Measurements from ENCODE around the gene HBP1. TPM values are rescaled to one million over a fixed set of nuclear protein-coding genes. Genes with fewer than 3 reads are reported as not detected.

The HBP1 gene
- total RNA-seq, 1 experiment from 2014 or later, result 30.2 TPM

DNA sequence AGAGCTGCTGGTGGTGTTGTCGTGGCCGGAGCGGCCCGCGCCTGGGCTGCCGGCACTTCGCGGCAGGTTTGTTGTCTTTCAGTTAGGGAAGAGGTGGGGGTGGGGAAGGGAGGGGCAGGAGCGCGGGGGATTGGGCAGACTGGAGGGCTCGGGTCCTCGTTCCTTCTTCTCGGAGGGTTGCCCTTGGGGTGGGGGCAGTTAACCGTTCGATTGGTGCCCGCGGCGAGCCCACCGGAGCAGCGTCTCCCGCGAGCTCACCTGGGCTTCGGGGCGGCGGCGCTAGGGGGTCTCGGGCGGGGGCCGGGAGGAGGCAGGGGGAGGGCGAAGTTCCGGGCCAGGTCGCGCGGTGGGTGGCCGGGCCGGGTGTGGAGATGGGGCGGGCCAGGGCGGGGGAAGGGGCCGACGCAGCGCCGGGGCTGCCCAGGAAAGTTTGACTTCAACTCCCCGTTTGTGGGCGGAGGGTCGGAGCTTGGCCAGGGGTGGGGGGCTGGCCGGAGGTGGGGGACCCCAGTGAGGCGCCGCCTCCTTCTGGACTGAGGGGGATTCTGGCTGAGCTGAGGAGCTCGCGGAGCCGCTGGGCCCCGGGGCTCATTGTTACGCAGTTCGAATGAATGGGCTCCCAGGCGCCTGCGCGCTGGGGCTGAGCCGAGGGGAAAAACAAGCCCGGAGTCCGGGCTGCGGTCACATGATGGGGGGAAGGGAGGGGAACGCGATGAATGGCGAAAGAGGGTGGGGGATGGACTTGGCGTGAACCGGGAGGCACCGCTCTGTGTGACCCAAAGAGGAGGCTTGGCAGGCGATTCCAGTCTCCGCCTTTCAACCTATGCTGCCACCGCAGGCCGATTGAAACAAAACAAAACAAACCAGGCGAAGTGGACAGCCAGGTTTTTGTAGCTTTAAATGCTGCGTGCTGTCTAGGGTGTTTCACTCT lies 582 bp downstream of the HBP1 start:
- Mint-ChIP-seq H3K4me3 (ENCODE audit: unreplicated experiment) (peak overlapping the region; percentile 93), H3K27ac (ENCODE audit: low read depth, unreplicated experiment) (peak overlapping the region; percentile 100), H3K4me1 (ENCODE audit: insufficient read depth, unreplicated experiment) (peaks cover 18% of the 10 kb centered on the region), H3K9me3 (ENCODE audit: unreplicated experiment) (no peaks in the 10 kb centered on the region), H3K27me3 (ENCODE audit: insufficient read depth, unreplicated experiment) (no peaks in the 10 kb centered on the region), H3K36me3 (ENCODE audit: insufficient read depth, unreplicated experiment) (peaks cover 32% of the 10 kb centered on the region)
- intact Hi-C loops (cut with micrococcal nuclease), result loop anchor here (10.0 kb wide), 1 partner anchor 1105 kb away; no protein-coding TSS in a partner anchor
- BruUV-seq (replicated peaks), result no TSS peak
- POLR2A ChIA-PET, result interaction anchor here (0.5 to 7.0 kb wide), 41 partner anchors 8 to 1402 kb away, joined by 3 to 126 read pairs (median 3); partner anchors contain the start of genes BCAP29, CBLL1, COG5 and DLD
- TF ChIP-seq, protein P1, sequence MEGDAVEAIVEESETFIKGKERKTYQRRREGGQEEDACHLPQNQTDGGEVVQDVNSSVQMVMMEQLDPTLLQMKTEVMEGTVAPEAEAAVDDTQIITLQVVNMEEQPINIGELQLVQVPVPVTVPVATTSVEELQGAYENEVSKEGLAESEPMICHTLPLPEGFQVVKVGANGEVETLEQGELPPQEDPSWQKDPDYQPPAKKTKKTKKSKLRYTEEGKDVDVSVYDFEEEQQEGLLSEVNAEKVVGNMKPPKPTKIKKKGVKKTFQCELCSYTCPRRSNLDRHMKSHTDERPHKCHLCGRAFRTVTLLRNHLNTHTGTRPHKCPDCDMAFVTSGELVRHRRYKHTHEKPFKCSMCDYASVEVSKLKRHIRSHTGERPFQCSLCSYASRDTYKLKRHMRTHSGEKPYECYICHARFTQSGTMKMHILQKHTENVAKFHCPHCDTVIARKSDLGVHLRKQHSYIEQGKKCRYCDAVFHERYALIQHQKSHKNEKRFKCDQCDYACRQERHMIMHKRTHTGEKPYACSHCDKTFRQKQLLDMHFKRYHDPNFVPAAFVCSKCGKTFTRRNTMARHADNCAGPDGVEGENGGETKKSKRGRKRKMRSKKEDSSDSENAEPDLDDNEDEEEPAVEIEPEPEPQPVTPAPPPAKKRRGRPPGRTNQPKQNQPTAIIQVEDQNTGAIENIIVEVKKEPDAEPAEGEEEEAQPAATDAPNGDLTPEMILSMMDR (IDR thresholded peaks at IDR 0.05; ENCODE audit: unreplicated experiment), result no peak
- DNase-seq (ENCODE audit: unreplicated experiment), result peak; percentile 98
- CTCF ChIA-PET, result interaction anchor here (0.6 to 9.5 kb wide), 9 partner anchors 9 to 617 kb away, joined by 3 to 99 read pairs (median 5); no protein-coding TSS in a partner anchor

DNA sequence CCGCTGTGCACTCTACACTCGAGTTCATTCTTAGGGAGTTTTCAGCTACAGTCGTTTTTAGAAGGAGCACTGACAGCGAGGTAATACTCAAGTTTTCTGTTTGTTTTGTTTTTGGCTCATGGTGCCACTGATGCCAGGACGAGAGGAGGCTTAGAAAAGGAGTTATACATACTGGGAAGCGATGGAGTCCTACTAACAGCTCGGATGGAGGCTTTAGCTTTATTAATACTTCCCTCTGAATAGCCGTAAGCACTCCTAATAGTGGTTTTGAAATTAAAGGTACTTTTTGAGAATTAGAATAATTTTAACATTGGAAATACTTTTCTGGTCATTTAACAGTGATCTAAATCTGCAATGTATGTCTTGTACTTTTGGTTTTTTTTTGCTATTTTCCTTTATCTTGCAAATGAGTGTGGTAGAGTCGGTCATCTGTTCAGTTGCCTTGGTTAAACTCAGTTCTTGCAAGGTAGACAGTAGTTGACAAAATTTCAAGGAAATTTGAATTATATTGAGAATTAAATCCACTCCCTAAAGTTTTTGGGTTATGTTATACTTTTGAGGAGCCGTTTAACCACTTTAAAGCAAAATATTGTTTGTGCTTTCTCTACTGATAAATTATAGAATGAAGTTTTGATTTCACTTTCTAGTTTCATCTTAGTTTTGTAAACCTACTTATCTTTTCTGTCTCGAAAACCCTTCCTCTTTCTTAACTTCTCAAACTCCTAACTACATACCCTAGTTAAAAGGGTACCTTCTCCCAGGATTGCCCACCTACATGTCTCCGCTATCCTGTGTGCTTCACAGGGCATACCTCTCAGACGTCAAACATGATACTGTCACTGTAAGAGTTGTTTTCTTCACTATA lies 1.5 kb downstream of the HBP1 start:
- H3K27ac Mint-ChIP-seq (ENCODE audit: low read depth, unreplicated experiment), result peak overlapping the region; percentile 100
- TSS peak; percentile 50 for BruUV-seq (replicated peaks)
- POLR2A ChIA-PET, result interaction anchor here (0.6 to 7.0 kb wide), 21 partner anchors 9 to 720 kb away, joined by 3 to 126 read pairs (median 4); partner anchors contain the start of genes BCAP29, CBLL1, COG5 and DUS4L
- H3K36me3 Mint-ChIP-seq (ENCODE audit: insufficient read depth, unreplicated experiment), result peaks cover 32% of the 10 kb centered on the region
- H3K4me1 Mint-ChIP-seq (ENCODE audit: insufficient read depth, unreplicated experiment), result peaks cover 22% of the 10 kb centered on the region
- no peaks in the 10 kb centered on the region for H3K27me3 Mint-ChIP-seq (ENCODE audit: insufficient read depth, unreplicated experiment)
- TF ChIP-seq, protein P1 (IDR thresholded peaks at IDR 0.05; ENCODE audit: unreplicated experiment), result no peak
- intact Hi-C loops (cut with micrococcal nuclease), result no loop called here
- CTCF ChIA-PET, result interaction anchor here (0.6 to 9.5 kb wide), 4 partner anchors 11 to 222 kb away, joined by 3 to 99 read pairs (median 4); no protein-coding TSS in a partner anchor
- peak overlapping the region; percentile 93 for H3K4me3 Mint-ChIP-seq (ENCODE audit: unreplicated experiment)
- DNase-seq (ENCODE audit: unreplicated experiment), result no peak
- H3K9me3 Mint-ChIP-seq (ENCODE audit: unreplicated experiment), result no peaks in the 10 kb centered on the region

DNA sequence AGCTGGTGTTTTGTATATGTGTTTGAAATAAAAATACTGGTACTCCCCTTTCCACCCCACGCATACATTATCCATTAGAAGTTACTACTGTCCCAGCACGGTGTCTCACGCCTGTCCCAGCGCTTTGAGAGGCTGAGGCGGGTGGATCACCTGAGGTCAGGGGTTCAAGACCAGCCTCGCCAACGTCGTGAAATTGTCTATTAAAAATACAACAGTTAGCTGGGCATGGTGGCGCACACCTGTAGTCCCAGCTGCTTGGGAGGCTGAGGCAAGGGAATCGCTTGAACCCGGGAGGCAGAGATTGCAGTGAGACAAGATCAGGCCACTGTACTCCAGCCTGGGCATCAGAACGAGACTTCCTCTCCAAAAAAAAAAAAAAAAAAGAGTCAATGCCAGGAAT lies 2.7 kb downstream of the HBP1 start:
- Mint-ChIP-seq H3K9me3 (ENCODE audit: unreplicated experiment) (no peaks in the 10 kb centered on the region), H3K4me3 (ENCODE audit: unreplicated experiment) (no peak overlapping the region), H3K27me3 (ENCODE audit: insufficient read depth, unreplicated experiment) (no peaks in the 10 kb centered on the region), H3K4me1 (ENCODE audit: insufficient read depth, unreplicated experiment) (peaks cover 22% of the 10 kb centered on the region), H3K36me3 (ENCODE audit: insufficient read depth, unreplicated experiment) (peaks cover 40% of the 10 kb centered on the region), H3K27ac (ENCODE audit: low read depth, unreplicated experiment) (no peak overlapping the region)
- no TSS peak for BruUV-seq (replicated peaks)
- ChIA-PET POLR2A (interaction anchor here (0.6 to 6.5 kb wide), 3 partner anchors 9 to 781 kb away, joined by 4 to 126 read pairs (median 5); no protein-coding TSS in a partner anchor), CTCF (interaction anchor here (0.7 to 1.7 kb wide), 4 partner anchors 19 to 80 kb away, joined by 3 to 6 read pairs (median 6); no protein-coding TSS in a partner anchor)
- TF ChIP-seq, protein P1 (IDR thresholded peaks at IDR 0.05; ENCODE audit: unreplicated experiment), result no peak
- intact Hi-C loops (cut with micrococcal nuclease), result no loop called here
- no peak for DNase-seq (ENCODE audit: unreplicated experiment)

Measured in MCF 10A (cell line).